Gastrocnemius medialis (tissue), 4 donors: Measurements from ENCODE around the gene CNKSR3. TPM values are rescaled to one million over a fixed set of nuclear protein-coding genes. Genes with fewer than 3 reads are reported as not detected.
A peak's percentile ranks its signal among the peaks of the same experiment; 100 is the strongest.

Experiments
- ATAC-seq, 2 donors: fragments of 150-250 bp; one replicate each; pipeline ENCODE4 v1.9.1; 2016
- DNase-seq, 2 donors: peaks; one replicate each; pipeline ENCODE4 v3.0.0-alpha.2; 2019
- H3K27ac ChIP-seq, 4 donors: fragments of 200-600 bp; sonication (generic); 1 replicate in 1 of 4; 2 replicates in 3 of 4; pipeline ENCODE4 v1.5.1; 2016 to 2018; ENCODE audit warnings: mild to moderate bottlenecking in 2 of 4, moderate library complexity in 1 of 4
- H3K27me3 ChIP-seq, 3 donors: fragments of 200-600 bp; sonication (generic) in 2 of 3; 1 replicate in 1 of 3; 2 replicates in 2 of 3; pipeline versions ENCODE4 v1.5.1 to v1.6.0; 2016 to 2019; ENCODE audit warnings: mild to moderate bottlenecking in 1 of 3, moderate library complexity in 1 of 3
- H3K36me3 ChIP-seq, 2 donors: fragments of 200-600 bp; sonication (generic) in 1 of 2; one replicate each; pipeline ENCODE4 v1.5.1; 2017 to 2018
- H3K4me1 ChIP-seq, 2 donors: fragments of 200-600 bp; sonication (generic) in 1 of 2; one replicate each; pipeline ENCODE4 v1.5.1; 2016 to 2017; ENCODE audit warnings: mild to moderate bottlenecking in 2 of 2
- H3K4me3 ChIP-seq, 4 donors: fragments of 200-600 bp; sonication (generic) in 3 of 4; 1 replicate in 1 of 4; 2 replicates in 3 of 4; pipeline ENCODE4 v1.5.1; 2016 to 2019; ENCODE audit warnings: mild to moderate bottlenecking in 2 of 4
- H3K9me3 ChIP-seq, 3 donors: fragments of 200-600 bp; sonication (generic) in 2 of 3; 1 replicate in 1 of 3; 2 replicates in 2 of 3; pipeline ENCODE4 v1.5.1; 2016 to 2019
- CTCF ChIP-seq, 5 experiments: fragments of 450-650 bp in 3 of 5; fragments of 200-600 bp in 2 of 5; sonication (generic) in 2 of 5; IDR thresholded peaks in 4 of 5; conservative IDR thresholded peaks in 1 of 5; 1 replicate in 4 of 5; 2 replicates in 1 of 5; pipeline ENCODE4 v1.5.1; 2016 to 2019; ENCODE audit warnings: antibody characterized with exemption in 5 of 5, mild to moderate bottlenecking in 3 of 5, moderate library complexity in 3 of 5
- POLR2A ChIP-seq, 2 donors: fragments of 450-650 bp; IDR thresholded peaks; one replicate each; pipeline ENCODE4 v1.6.1; 2017; ENCODE audit warnings: antibody characterized with exemption in 2 of 2, mild to moderate bottlenecking in 2 of 2, moderate library complexity in 2 of 2
- in situ Hi-C, 4 donors: fragments of 200-750 bp; cut with MboI; loops; one replicate each; pipeline versions ENCODE4 v1.15.0 to v1.8.0; 2017; ENCODE audit warnings: low sequenced_read_pairs in 4 of 4
- intact Hi-C: fragments of 100-400 bp; cut with DNase I; formaldehyde crosslinking; loops from one replicate; pipeline ENCODE4 v1.15.1; 2023; ENCODE audit warnings: low total_unique reads
- total RNA-seq, 4 donors: library from RNA; depleted of rRNA; stranded (reverse); fragments of >200 nt; gene quantifications; one replicate each; pipeline versions ENCODE4 v1.1.0 to v1.2.3, GENCODE V29; 2016

CNKSR3 gene
- total RNA-seq, 4 donors from 2014 or later, result 0.70 to 4.6 (median 2.9) TPM

DNA sequence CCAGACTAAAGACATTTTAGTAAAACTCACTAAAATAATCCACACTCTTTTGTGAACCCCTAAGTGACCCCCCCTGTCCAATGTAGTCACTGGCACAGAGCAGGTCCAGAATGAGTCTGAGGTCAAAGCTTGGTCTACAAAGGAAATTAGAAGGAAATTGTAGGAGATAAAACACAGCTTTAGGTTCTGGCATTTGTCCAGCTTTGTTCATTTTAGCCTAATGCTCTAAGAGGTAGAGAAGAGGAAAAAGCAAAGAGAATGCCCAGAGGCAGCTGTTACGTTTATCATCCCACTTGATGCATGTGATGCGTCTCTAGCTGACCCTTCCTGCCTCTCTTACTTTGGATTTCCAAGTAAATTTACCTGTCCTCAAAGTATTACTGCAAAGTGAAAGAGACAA, 62.5 kb downstream of the CNKSR3 start:
- intact Hi-C loops (no loop called here), in situ Hi-C loops (no loop called here)
- Histone ChIP-seq H3K4me3 (no peak overlapping the region), H3K27me3 (no peaks in the 10 kb centered on the region), H3K9me3 (no peaks in the 10 kb centered on the region), H3K36me3 (no peaks in the 10 kb centered on the region), H3K27ac (peak overlapping the region in 2 of 4 donors; percentile 8 to 38), H3K4me1 (peaks cover 8 to 10% of the 10 kb centered on the region in 2 donors)
- TF ChIP-seq CTCF (IDR thresholded peaks at IDR 0.05 in 4 of 5, conservative IDR thresholded peaks at IDR 0.05 in 1 of 5), result no peak
- no peak for TF ChIP-seq POLR2A (IDR thresholded peaks at IDR 0.05)
- DNase-seq (no peak), ATAC-seq (no peak)

DNA sequence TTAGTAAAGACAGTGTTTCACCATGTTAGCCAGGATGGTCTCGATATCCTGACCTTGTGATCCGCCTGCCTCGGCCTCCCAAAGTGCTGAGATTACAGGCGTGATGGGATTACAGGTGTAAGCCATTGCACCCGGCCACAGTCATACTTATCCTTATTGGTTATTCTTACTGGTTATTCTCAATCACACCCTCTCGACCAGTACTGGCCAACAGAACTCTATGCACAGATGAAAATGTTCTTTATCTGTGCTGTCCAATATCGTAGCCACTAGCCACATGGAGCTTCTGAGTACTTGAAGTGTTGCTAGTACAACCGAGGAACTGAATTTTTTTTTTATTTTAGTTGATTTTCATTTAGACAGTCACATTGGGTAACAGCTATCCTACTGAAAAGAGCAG, 63.5 kb downstream of the CNKSR3 start:
- Histone ChIP-seq H3K4me3 (no peak overlapping the region), H3K9me3 (no peaks in the 10 kb centered on the region), H3K4me1 (peaks cover 8 to 10% of the 10 kb centered on the region in 2 donors), H3K36me3 (no peaks in the 10 kb centered on the region), H3K27ac (no peak overlapping the region), H3K27me3 (no peaks in the 10 kb centered on the region)
- in situ Hi-C loops, result no loop called here
- no peak for DNase-seq
- ATAC-seq, result no peak
- intact Hi-C loops, result no loop called here
- TF ChIP-seq POLR2A (IDR thresholded peaks at IDR 0.05) (no peak), CTCF (IDR thresholded peaks at IDR 0.05 in 4 of 5, conservative IDR thresholded peaks at IDR 0.05 in 1 of 5) (no peak)

DNA sequence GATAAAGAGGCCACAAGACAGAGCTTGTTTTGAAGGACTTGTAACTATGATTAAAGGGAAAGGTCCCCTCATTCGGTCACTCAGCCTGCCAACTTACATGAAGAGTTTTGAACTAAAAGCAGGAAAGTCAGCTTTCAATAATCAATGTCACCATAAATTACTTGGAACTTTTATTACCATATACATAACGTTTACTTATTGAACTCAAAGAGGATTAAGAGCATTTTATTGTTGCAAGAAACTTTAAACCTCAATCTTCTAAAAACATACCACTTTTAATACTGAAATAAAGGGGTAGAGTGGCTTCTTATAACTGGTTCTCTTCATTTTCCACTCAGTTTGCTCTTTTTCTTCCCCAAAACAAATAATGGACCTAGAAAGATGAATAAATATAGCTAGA, 65.1 kb downstream of the CNKSR3 start:
- Histone ChIP-seq H3K4me3 (no peak overlapping the region), H3K27ac (no peak overlapping the region), H3K4me1 (peaks cover 8 to 10% of the 10 kb centered on the region in 2 donors), H3K36me3 (no peaks in the 10 kb centered on the region), H3K9me3 (no peaks in the 10 kb centered on the region), H3K27me3 (no peaks in the 10 kb centered on the region)
- DNase-seq (no peak), ATAC-seq (no peak)
- no peak for TF ChIP-seq CTCF (IDR thresholded peaks at IDR 0.05 in 4 of 5, conservative IDR thresholded peaks at IDR 0.05 in 1 of 5)
- TF ChIP-seq POLR2A (IDR thresholded peaks at IDR 0.05), result no peak
- in situ Hi-C loops (no loop called here), intact Hi-C loops (no loop called here)

DNA sequence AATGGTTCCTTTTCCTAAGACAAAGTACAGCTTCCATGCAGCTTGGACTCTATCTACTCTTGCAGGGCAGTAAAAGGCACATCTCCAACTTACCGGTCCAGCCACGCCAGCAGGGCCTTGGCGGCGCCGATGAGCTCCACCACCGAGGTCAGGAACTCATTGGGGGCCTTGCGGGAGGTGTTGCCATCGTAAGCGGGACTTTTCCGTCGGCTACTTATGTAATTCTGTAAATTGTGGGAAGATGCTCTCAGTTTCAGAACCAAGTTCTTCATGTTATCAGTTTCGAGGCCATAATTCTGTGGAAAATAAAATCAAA, 68.5 kb downstream of the CNKSR3 start:
- no peak overlapping the region for H3K27ac ChIP-seq
- H3K27me3 ChIP-seq, result no peaks in the 10 kb centered on the region
- no peak for ATAC-seq
- in situ Hi-C loops (no loop called here), intact Hi-C loops (no loop called here)
- no peaks in the 10 kb centered on the region for H3K9me3 ChIP-seq
- no peak for DNase-seq
- no peaks in the 10 kb centered on the region for H3K4me1 ChIP-seq
- no peak overlapping the region for H3K4me3 ChIP-seq
- TF ChIP-seq CTCF (IDR thresholded peaks at IDR 0.05 in 4 of 5, conservative IDR thresholded peaks at IDR 0.05 in 1 of 5), result no peak
- no peak for TF ChIP-seq POLR2A (IDR thresholded peaks at IDR 0.05)
- no peaks in the 10 kb centered on the region for H3K36me3 ChIP-seq

GRCh38 chr6:154440422-154441043, 70.0 kb downstream of the CNKSR3 start:
- no peaks in the 10 kb centered on the region for H3K9me3 ChIP-seq
- in situ Hi-C loops, result no loop called here
- H3K4me3 ChIP-seq, result no peak overlapping the region
- no peak for TF ChIP-seq POLR2A (IDR thresholded peaks at IDR 0.05)
- no peak for TF ChIP-seq CTCF (IDR thresholded peaks at IDR 0.05 in 4 of 5, conservative IDR thresholded peaks at IDR 0.05 in 1 of 5)
- ATAC-seq, result no peak
- intact Hi-C loops, result no loop called here
- no peaks in the 10 kb centered on the region for H3K27me3 ChIP-seq
- no peak overlapping the region for H3K27ac ChIP-seq
- H3K36me3 ChIP-seq, result no peaks in the 10 kb centered on the region
- H3K4me1 ChIP-seq, result no peaks in the 10 kb centered on the region
- DNase-seq, result no peak
